GM08714 (cell line): ENCODE measurements around the gene FBXL4.
A peak's percentile ranks its signal among the peaks of the same experiment; 100 is the strongest.

Experiments
- H3K4me3 ChIP-seq: fragments of 200-500 bp; sonication (Bioruptor generic); 2 replicates; pipeline ENCODE4 v1.5.1; 2014; ENCODE audit warnings: mild to moderate bottlenecking, low read length, inconsistent platforms
- ZNF274 ChIP-seq: IDR thresholded peaks from 2 replicates; pipeline ENCODE4 v1.6.1; 2012; ENCODE audit warnings: mild to moderate bottlenecking, low read depth, low read length

FBXL4 gene

DNA sequence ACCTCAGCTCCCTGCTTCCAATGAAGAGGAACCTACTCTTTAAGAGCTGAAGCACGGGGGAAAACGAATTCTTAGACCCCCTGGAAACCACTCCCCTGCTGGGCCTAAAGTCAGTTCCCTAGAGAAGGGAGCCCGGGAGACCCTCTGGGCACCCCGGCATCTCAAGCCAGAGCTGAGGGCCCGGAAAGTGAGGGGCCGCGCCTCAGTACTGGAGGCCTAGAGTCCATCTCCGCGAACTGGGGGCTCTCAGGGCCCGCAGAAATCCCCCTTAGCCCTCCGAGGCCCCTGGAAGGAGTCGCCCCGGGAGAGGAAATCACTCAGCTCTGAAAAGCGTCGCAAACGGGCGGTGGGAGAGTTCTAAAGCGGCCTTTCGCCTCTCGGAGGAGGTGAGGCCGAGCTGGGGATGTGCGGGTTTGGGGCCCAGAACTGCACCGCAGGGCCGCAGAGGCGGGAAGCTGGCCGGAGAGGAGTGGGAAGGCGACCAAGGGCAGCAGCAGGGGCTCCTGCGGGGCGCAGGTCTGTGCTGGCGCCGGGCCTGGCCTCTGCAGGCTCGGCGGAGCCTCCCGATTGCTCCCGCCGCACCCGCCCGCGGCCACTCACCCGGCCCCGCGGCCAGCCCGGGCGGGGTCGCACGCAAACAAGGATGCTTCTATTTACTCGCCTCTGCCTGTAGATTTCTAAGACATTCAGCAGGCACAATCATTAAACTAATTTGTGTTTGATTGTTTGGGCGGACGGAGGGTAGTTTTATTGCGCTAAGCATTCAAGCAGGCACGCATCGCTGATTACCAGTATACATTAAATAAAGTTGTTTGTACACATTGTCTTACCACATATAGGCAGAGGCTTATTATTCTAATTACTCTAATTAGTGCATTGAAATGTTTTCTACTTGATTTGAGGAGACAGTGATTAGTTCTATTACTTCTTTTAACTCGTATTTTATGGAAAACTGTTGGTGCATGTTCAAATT lies 104.2 kb downstream of the FBXL4 start:
- no peak for TF ChIP-seq ZNF274
- H3K4me3 ChIP-seq: no peak overlapping the region

DNA sequence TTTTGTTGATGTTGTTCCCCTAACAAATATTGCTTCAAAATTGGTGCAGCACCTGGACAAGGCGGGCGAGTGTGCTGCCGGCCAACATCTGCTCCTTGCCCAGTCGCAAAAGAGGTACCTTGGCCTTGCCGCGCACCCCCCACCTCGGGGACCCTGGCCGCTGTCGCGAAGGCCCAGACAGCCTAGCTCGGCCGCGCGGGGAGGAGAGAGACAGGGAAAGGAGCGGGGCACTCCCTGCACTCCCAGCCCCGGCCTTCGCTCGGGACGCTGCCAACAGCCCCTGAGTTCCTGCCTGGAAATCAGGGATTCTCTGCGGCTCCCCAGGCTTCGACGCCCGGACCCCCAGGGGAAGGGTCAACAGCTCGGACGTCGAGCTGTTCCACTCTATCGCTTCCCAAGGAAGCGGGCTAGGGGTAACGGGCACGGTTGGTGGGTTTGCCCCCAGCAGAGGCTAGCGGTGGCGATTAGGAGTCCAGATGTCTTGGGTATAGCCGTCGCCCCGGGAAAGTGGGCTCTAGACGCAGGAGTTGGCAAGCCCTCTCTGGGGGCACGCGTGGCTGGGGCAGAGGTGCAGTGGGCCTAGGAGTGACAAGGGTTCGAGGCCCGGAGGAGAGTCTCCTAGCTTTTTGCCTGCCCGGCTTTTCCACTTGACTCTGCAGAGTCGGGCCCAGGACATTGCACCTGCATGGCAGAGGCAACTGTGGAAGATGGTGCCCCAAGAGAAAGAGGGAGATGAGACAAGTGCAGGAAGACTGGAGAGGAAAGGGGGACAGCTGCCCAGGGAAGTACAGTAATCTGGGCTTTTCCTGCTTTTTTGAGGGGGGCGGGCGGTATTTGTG lies 105.2 kb downstream of the FBXL4 start:
- H3K4me3 ChIP-seq: no peak overlapping the region

GRCh38 chr6:98841621-98842341 lies 106.0 kb downstream of the FBXL4 start:
- TF ChIP-seq ZNF274: no peak
- no peak overlapping the region for H3K4me3 ChIP-seq

More for the DNA sequence above, 105.2 kb downstream of the FBXL4 start:
- no peak for TF ChIP-seq ZNF274

- H3K4me3 ChIP-seq: no peak overlapping the region
Measured at GRCh38 chr6:98840996-98841513, 106.7 kb downstream of the FBXL4 start.

DNA sequence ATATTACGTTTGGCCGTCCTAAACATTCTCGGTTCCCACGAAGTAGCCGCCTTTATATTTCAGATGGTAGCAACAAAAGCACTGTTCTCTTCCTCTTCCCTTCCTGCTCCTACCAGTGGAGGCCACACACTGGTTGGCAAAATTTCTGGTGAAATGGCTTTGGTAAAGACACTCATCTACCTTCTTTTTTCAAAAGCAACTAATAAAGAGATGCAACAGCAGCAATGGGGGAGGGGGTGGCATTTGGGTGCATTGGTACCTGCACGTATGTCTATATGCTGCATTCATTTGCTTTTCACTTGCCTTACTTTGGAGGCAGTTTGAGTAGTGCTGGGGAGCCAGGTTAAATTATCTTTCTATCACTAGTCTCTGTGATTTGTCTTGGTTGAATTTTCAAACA lies 107.4 kb downstream of the FBXL4 start:
- TF ChIP-seq ZNF274: no peak
- no peak overlapping the region for H3K4me3 ChIP-seq

More at GRCh38 chr6:98840996-98841513, 106.7 kb downstream of the FBXL4 start:
- TF ChIP-seq ZNF274: no peak

DNA sequence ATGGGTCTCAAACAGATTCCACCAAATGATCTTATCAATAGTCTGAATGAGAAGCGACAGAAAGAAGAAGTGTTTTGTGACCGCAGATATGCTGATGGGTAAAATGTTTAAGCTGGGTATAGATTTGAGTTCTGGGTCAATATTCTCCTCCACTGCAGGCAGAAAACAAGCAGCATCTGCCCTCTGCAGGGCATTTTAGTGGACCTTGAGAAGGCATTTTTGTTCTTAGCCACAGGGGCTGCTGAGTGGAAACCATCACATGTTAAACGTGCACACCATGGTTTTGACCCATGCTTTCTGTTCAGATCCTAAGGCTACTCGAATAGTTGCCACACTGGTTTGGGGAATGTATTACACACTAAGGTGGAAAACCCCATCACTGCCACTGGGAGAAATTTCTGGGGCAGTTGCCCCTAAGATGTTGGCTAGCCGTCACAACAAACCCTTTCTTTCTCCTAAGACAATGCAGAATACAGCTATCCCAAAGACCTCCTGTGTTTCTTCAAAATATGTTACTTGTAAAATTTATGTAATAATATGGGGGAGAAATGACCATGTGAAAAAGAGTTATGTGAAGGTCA lies 107.9 kb downstream of the FBXL4 start:
- H3K4me3 ChIP-seq: no peak overlapping the region
- no peak for TF ChIP-seq ZNF274

DNA sequence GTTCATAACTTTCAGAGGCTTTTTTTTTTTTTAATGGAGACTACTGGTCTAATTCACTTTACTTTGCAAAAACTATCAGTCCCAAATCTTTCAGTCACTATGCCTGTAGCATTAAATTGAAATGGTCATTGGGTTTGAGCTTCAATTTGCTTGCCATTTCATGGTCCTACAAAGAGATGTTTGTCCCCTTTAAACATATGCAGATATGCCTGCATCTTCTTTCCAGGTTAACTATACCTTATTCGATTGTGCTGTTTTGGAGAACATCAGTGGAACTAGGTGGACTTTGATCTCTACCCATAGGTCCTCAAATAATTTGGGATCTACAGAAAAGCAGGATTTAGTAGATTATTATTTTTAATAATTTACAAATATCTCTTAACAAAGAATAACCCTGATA lies 108.8 kb downstream of the FBXL4 start:
- no peak for TF ChIP-seq ZNF274
- H3K4me3 ChIP-seq: no peak overlapping the region; the same call in 1 of the 2 replicates

GRCh38 chr6:98838032-98838431 lies 109.7 kb downstream of the FBXL4 start:
- H3K4me3 ChIP-seq: peak overlapping the region; percentile 32; the same call in 1 of the 2 replicates
- no peak for TF ChIP-seq ZNF274

DNA sequence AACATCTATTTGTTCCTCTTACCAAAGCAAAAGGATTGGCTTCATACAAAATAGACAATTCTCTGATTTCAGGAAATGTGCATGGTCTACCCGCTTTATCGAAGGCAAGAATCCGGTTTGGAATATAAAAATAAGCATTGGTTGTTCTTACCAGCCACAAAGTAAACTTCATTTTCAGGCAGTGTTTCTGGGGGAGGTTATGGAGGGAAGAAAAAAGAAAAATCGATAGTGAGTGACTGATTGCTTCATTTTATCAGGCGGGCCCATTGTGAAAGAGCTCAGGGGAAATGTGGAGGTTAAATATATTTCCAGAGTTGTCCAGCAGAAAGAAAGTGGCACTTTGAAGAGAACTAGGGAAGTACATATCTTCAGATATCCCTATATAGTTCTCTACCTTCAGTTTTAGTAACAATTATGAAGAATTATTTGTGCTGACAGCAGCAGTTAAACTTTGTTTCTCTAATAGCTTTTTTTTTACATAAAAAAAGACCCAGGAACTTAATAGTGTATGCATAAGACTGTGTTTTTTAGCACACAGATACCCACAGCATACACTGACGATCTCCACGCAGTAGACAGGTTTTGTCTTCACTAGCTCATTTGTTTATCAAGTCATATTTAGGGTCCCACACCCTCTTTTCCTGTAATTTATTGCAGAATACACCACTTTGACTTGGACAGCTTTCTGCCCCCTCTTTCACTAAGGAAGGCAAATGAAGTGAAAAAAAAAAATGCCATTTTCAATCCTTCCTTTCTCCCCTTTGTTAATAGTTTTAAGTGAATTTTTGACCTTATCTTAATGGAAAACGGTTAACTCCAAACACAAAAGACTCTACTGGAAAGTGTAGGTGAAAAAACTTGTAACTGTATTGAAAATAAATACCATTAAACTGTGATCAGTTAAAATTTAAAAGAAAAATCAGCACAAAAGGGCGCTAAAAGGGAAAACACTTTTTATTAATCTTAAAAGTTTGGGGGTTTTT lies 110.5 kb downstream of the FBXL4 start:
- H3K4me3 ChIP-seq: peak overlapping the region; percentile 32; the same call in 1 of the 2 replicates
- no peak for TF ChIP-seq ZNF274

DNA sequence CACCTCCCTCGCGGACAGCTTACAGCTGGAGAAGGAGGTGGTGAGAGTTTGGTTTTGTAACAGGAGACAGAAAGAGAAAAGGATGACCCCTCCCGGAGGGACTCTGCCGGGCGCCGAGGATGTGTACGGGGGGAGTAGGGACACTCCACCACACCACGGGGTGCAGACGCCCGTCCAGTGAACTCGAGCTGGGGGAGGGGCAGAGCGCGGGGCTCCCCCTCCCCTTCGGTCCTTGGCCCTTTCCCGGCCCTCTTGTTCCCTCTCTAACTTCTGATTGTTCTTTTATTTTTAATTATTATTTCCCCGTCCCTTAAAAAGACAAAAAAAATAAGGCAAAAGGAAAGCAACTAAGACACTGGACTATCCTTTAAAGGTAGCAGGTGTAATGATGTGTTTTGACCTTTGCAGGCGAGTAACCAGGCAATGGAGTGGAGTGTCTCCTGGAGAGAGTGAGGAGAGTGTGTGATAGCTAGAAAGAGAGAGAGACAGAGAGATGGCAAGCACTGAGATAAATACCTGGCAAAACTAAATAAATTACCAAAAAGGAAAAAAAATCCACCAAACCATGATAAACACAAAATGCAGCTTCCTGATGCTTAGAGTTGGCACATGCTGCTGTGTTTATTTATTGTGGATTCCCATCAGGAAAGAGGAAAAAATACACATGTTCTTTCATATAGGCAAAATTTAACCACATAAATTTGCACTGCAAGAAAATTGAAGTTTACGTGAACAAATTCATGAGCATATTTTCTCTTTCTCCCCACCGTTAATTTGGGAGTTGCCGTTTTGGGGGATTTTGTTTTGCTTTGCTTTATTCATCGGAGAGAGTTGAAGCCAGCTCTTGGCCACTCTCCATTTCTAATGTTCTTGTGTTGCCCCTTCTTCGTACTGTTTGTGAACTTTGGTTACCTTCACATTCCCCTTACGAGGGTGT lies 111.5 kb downstream of the FBXL4 start:
- peak overlapping the region; percentile 32; the same call in 1 of the 2 replicates for H3K4me3 ChIP-seq
- TF ChIP-seq ZNF274: no peak
